Measurements from ENCODE around the gene EFCAB12.
A peak's percentile ranks its signal among the peaks of the same experiment; 100 is the strongest.

DNA sequence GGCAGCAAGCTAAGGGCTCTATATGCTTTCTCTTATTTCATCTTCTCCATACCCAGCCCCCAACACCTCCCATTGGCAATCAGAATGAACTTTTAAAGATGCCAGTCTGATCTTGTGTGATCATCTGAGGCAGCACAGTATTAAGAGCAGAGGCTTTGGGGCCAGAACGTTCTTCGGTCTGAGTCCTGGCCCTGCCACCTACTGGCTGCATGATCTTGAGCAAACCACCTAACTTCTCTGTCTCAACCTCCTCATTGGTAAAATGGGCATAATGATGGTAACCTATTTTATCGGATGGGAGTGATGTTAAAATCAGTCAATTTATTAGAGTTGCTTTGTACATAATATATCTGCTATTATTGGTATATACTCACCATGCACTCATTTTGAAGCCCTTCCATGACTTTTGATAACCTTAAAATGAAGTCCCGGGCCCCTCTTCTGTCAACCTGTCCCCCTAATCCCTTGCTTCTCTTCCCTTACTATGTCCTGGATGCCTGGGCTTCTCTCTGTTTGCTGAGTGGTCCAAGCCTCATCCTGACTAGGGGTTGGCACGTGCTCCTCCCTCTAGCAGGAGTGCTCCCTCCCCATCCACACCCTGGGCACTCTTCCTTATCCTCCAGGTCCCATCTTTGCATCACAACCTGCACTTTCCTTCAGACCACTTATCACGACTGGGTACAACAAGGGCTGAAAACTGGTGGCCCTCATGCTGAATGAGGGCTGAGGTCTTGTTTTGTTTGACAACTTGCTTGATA, 6.3 kb downstream of the EFCAB12 start:
- TF ChIP-seq EZH2 (IDR thresholded peaks at IDR 0.05; ENCODE audit: borderline replicate concordance, low read depth, low read length, poor library complexity, severe bottlenecking), result no peak
- TF ChIP-seq, protein P1, sequence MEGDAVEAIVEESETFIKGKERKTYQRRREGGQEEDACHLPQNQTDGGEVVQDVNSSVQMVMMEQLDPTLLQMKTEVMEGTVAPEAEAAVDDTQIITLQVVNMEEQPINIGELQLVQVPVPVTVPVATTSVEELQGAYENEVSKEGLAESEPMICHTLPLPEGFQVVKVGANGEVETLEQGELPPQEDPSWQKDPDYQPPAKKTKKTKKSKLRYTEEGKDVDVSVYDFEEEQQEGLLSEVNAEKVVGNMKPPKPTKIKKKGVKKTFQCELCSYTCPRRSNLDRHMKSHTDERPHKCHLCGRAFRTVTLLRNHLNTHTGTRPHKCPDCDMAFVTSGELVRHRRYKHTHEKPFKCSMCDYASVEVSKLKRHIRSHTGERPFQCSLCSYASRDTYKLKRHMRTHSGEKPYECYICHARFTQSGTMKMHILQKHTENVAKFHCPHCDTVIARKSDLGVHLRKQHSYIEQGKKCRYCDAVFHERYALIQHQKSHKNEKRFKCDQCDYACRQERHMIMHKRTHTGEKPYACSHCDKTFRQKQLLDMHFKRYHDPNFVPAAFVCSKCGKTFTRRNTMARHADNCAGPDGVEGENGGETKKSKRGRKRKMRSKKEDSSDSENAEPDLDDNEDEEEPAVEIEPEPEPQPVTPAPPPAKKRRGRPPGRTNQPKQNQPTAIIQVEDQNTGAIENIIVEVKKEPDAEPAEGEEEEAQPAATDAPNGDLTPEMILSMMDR (conservative IDR thresholded peaks at IDR 0.05; ENCODE audit: low read depth, low read length), result 0 out of 2 replicates have a peak, but pooled peaks have one; percentile 22

Data from A673 (cell line).